Motor neuron (in vitro differentiated cells): ENCODE results near the gene GDF7. TPM values are rescaled to one million over a fixed set of nuclear protein-coding genes. Genes with fewer than 3 reads are reported as not detected.

Experiments
- ATAC-seq, 8 experiments: fragments of 200-7000 bp; cut with Tn5 transposase; replicated peaks in 6 of 8; 2 replicates each; pipeline ENCODE4 v1.8.0; 2021; ENCODE audit warnings: mild to moderate bottlenecking in 8 of 8, moderate library complexity in 8 of 8
- H3K27ac ChIP-seq, 2 donors: fragments of 250-450 bp; sonication (Bioruptor Pico); 2 replicates each; pipeline ENCODE4 v1.9.0; 2021; ENCODE audit warnings: antibody characterized with exemption in 2 of 2, mild to moderate bottlenecking in 2 of 2, moderate library complexity in 1 of 2
- H3K4me1 ChIP-seq, 2 donors: fragments of 250-450 bp; sonication (Bioruptor Pico); replicated peaks in 1 of 2; 2 replicates each; pipeline ENCODE4 v1.6.1; 2021; ENCODE audit warnings: antibody characterized with exemption in 2 of 2, mild to moderate bottlenecking in 2 of 2, moderate library complexity in 1 of 2
- H3K4me3 ChIP-seq, 5 donors: fragments of 250-450 bp; sonication (Bioruptor Pico); 2 replicates each; pipeline ENCODE4 v1.9.0; 2021; ENCODE audit warnings: antibody characterized with exemption in 5 of 5, mild to moderate bottlenecking in 5 of 5, moderate library complexity in 4 of 5
- WGBS, 10 experiments: fragments of 450-650 bp; shearing (Covaris generic); methylation state at CpG; one replicate each; pipeline ENCODE4 v1.0.0; 2022; 5-methylcytosine and 5-hydroxymethylcytosine counted together
- in situ Hi-C, 9 experiments: fragments of 400-800 bp; cut with MboI; loops; one replicate each; pipeline ENCODE4 v1.15.0; 2021; ENCODE audit warnings: low sequenced_read_pairs in 9 of 9, low pct_unique_long_range_greater_than_20kb in 2 of 9; ENCODE audit not compliant: unreplicated experiment in 9 of 9
- total RNA-seq, 8 experiments: library from RNA; unstranded; fragments of 300-600 nt; gene quantifications; 2 replicates each; pipeline versions ENCODE4 v1.2.3 to v1.2.4, GENCODE V29; 2022

Gene GDF7
- total RNA-seq, 8 experiments from 2014 or later, result 0.22 to 4.7 (median 0.57) TPM

- Histone ChIP-seq H3K27ac (no peak overlapping the region), H3K4me1 (no peaks in the 10 kb centered on the region), H3K4me3 (no peak overlapping the region)
- WGBS, 10 experiments, result 50 to 100% (median 75%) methylated on average over 1 to 7 of the region's 16 CpGs; no CpG with 5 or more reads in 3 of the 10 experiments
- ATAC-seq, result peak in 3 of 8 experiments; percentile 36 to 76 (median 59)
- in situ Hi-C loops, result loop anchor here in 7 of 9 experiments (25.0 kb wide), 3 partner anchors 262 to 437 kb away; partner anchors contain the start of gene TDRD15 (in 1 of the 7)
Observed at GRCh38 chr2:20674974-20675679, 8.2 kb downstream of the GDF7 start.

- in situ Hi-C loops, result no loop called here
Observed at GRCh38 chr2:20675701-20676352, 8.9 kb downstream of the GDF7 start.

GRCh38 chr2:20676353-20677215, 9.6 kb downstream of the GDF7 start:
- in situ Hi-C loops, result no loop called here
- ATAC-seq, result no peak
- Histone ChIP-seq H3K27ac (no peak overlapping the region), H3K4me1 (no peaks in the 10 kb centered on the region), H3K4me3 (no peak overlapping the region)
- WGBS, 10 experiments, result 77 to 95% (median 88%) methylated on average over 3 to 10 of the region's 12 CpGs; no CpG with 5 or more reads in 5 of the 10 experiments

More at GRCh38 chr2:20675701-20676352, 8.9 kb downstream of the GDF7 start:
- ATAC-seq, result peak in 4 of 8 experiments; percentile 47 to 76 (median 60)
- 30 to 100% (median 87%) methylated on average over 2 to 3 of the region's 6 CpGs; no CpG with 5 or more reads in 7 of the 10 experiments for WGBS, 10 experiments
- Histone ChIP-seq H3K27ac (no peak overlapping the region), H3K4me3 (no peak overlapping the region), H3K4me1 (no peaks in the 10 kb centered on the region)

GRCh38 chr2:20677301-20678085, 10.5 kb downstream of the GDF7 start:
- no peaks in the 10 kb centered on the region for H3K4me1 ChIP-seq
- no peak overlapping the region for H3K27ac ChIP-seq
- in situ Hi-C loops, result no loop called here
- peak in 1 of 8 experiments; percentile 43 for ATAC-seq
- no peak overlapping the region for H3K4me3 ChIP-seq
- WGBS, 10 experiments, result 71 to 100% (median 82%) methylated on average over 1 to 12 of the region's 15 CpGs; no CpG with 5 or more reads in 1 of the 10 experiments

GRCh38 chr2:20678086-20678395, 11.1 kb downstream of the GDF7 start:
- no peak overlapping the region for H3K27ac ChIP-seq
- no peak overlapping the region for H3K4me3 ChIP-seq
- in situ Hi-C loops, result no loop called here
- 10 to 100% (median 93%) methylated on average over 1 of the region's 1 CpG for WGBS, 10 experiments
- no peaks in the 10 kb centered on the region for H3K4me1 ChIP-seq
- ATAC-seq, result peak in 1 of 8 experiments; percentile 22

GRCh38 chr2:20678780-20679179, 11.8 kb downstream of the GDF7 start:
- H3K27ac ChIP-seq, result no peak overlapping the region
- in situ Hi-C loops, result no loop called here
- WGBS, 10 experiments, result 60 to 100% (median 88%) methylated on average over 1 of the region's 2 CpGs; no CpG with 5 or more reads in 5 of the 10 experiments
- no peaks in the 10 kb centered on the region for H3K4me1 ChIP-seq
- H3K4me3 ChIP-seq, result no peak overlapping the region
- ATAC-seq, result peak in 1 of 8 experiments; percentile 64

GRCh38 chr2:20680744-20681375, 13.9 kb downstream of the GDF7 start:
- Histone ChIP-seq H3K4me1 (no peaks in the 10 kb centered on the region), H3K4me3 (no peak overlapping the region), H3K27ac (no peak overlapping the region)
- 33 to 100% (median 95%) methylated on average over 1 to 10 of the region's 10 CpGs; no CpG with 5 or more reads in 3 of the 10 experiments for WGBS, 10 experiments
- no peak for ATAC-seq
- in situ Hi-C loops, result no loop called here

- H3K27ac ChIP-seq, result no peak overlapping the region
- peak in 2 of 8 experiments; percentile 59 to 61 for ATAC-seq
- H3K4me3 ChIP-seq, result no peak overlapping the region
- in situ Hi-C loops, result no loop called here
- no peaks in the 10 kb centered on the region for H3K4me1 ChIP-seq
- 23 to 100% (median 85%) methylated on average over 1 to 7 of the region's 7 CpGs; no CpG with 5 or more reads in 1 of the 10 experiments for WGBS, 10 experiments
Observed at GRCh38 chr2:20682167-20682920, 15.4 kb downstream of the GDF7 start.

- WGBS, 10 experiments, result 57 to 100% (median 94%) methylated on average over 1 to 6 of the region's 6 CpGs; no CpG with 5 or more reads in 2 of the 10 experiments
- in situ Hi-C loops, result no loop called here
- Histone ChIP-seq H3K4me3 (no peak overlapping the region), H3K4me1 (no peaks in the 10 kb centered on the region), H3K27ac (no peak overlapping the region)
- ATAC-seq, result no peak
Observed at GRCh38 chr2:20684581-20685063, 17.7 kb downstream of the GDF7 start.

GRCh38 chr2:20687260-20687832, 20.4 kb downstream of the GDF7 start:
- in situ Hi-C loops, result no loop called here
- H3K4me1 ChIP-seq, result no peaks in the 10 kb centered on the region
- WGBS, 10 experiments, result 94 to 100% (median 100%) methylated on average over 1 to 4 of the region's 4 CpGs; no CpG with 5 or more reads in 3 of the 10 experiments
- no peak overlapping the region for H3K27ac ChIP-seq
- peak in 2 of 8 experiments; percentile 54 to 66 for ATAC-seq
- H3K4me3 ChIP-seq, result no peak overlapping the region
